ENCODE measurements around the gene CREB3L2.

GRCh38 chr7:137870684-137871083 lies 131.2 kb downstream of the CREB3L2 start:
- no peak for TF ChIP-seq EZH2phosphoT487 (IDR thresholded peaks at IDR 0.05; ENCODE audit: borderline replicate concordance, low read length)
- no peak for TF ChIP-seq CTCF (conservative IDR thresholded peaks at IDR 0.05; ENCODE audit: low read depth, low read length)
- no peak for TF ChIP-seq EZH2 (IDR thresholded peaks at IDR 0.05; ENCODE audit: low read length, unreplicated experiment)

All from PC-3 (cell line).